Brain microvascular endothelial cell (primary cell): Measurements from ENCODE around the gene CFAP99.

Experiments
- DNase-seq: peaks from one replicate; pipeline ENCODE4 v3.0.0-alpha.2; 2020
- H3K27ac ChIP-seq: fragments of 250-450 bp; sonication (Bioruptor Pico); 2 replicates; pipeline ENCODE4 v1.5.1; 2020; ENCODE audit warnings: mild to moderate bottlenecking, moderate library complexity
- H3K27me3 ChIP-seq: fragments of 250-450 bp; sonication (Bioruptor Pico); replicated peaks from 2 replicates; pipeline ENCODE4 v1.5.1; 2020; ENCODE audit warnings: mild to moderate bottlenecking
- H3K36me3 ChIP-seq: fragments of 250-450 bp; sonication (Bioruptor Pico); replicated peaks from 2 replicates; pipeline ENCODE4 v1.5.1; 2020; ENCODE audit warnings: mild to moderate bottlenecking
- H3K4me3 ChIP-seq: 2 replicates; pipeline ENCODE4 v1.5.1; 2011; ENCODE audit warnings: low read depth, mild to moderate bottlenecking, control low read depth, low read length, moderate library complexity
- CTCF ChIP-seq: IDR thresholded peaks from 2 replicates; pipeline ENCODE4 v1.5.1; 2011; ENCODE audit warnings: low read depth, mild to moderate bottlenecking, moderate library complexity, low read length, control low read depth, inconsistent platforms; ENCODE audit errors: missing control alignments
- in situ Hi-C: cut with HindIII; loops from 2 replicates; pipeline ENCODE4 v1.10.0; 2017; ENCODE audit warnings: low sequenced_read_pairs, low pct_ligation_motif_present

Gene CFAP99

GRCh38 chr4:2419814-2420213, 1.1 kb downstream of the CFAP99 start:
- no peak for DNase-seq
- peaks cover 36% of the 10 kb centered on the region for H3K27me3 ChIP-seq

GRCh38 chr4:2421928-2422327, 3.2 kb downstream of the CFAP99 start:
- Histone ChIP-seq H3K4me3 (no peak overlapping the region), H3K27ac (no peak overlapping the region), H3K27me3 (peaks cover 28% of the 10 kb centered on the region), H3K36me3 (no peaks in the 10 kb centered on the region)
- DNase-seq = no peak
- no peak for TF ChIP-seq CTCF
- in situ Hi-C loops = no loop called here

More at GRCh38 chr4:2419814-2420213, 1.1 kb downstream of the CFAP99 start:
- TF ChIP-seq CTCF = no peak
- H3K4me3 ChIP-seq = no peak overlapping the region
- no peaks in the 10 kb centered on the region for H3K36me3 ChIP-seq
- H3K27ac ChIP-seq = no peak overlapping the region
- in situ Hi-C loops = no loop called here

- in situ Hi-C loops = no loop called here
- TF ChIP-seq CTCF = no peak
- DNase-seq = no peak
Observed at GRCh38 chr4:2423066-2423465, 4.3 kb downstream of the CFAP99 start.

GRCh38 chr4:2423695-2424094, 4.9 kb downstream of the CFAP99 start:
- no peak overlapping the region for H3K4me3 ChIP-seq
- in situ Hi-C loops = no loop called here
- no peak for TF ChIP-seq CTCF
- H3K36me3 ChIP-seq = no peaks in the 10 kb centered on the region
- H3K27me3 ChIP-seq = peaks cover 20% of the 10 kb centered on the region
- H3K27ac ChIP-seq = no peak overlapping the region
- DNase-seq = no peak

More at GRCh38 chr4:2423066-2423465, 4.3 kb downstream of the CFAP99 start:
- Histone ChIP-seq H3K27ac (no peak overlapping the region), H3K36me3 (no peaks in the 10 kb centered on the region), H3K4me3 (no peak overlapping the region), H3K27me3 (peaks cover 20% of the 10 kb centered on the region)

GRCh38 chr4:2424581-2424980, 5.8 kb downstream of the CFAP99 start:
- in situ Hi-C loops = no loop called here
- peak; percentile 24 for DNase-seq
- Histone ChIP-seq H3K36me3 (no peaks in the 10 kb centered on the region), H3K4me3 (no peak overlapping the region), H3K27ac (no peak overlapping the region), H3K27me3 (peaks cover 15% of the 10 kb centered on the region)
- no peak for TF ChIP-seq CTCF

- Histone ChIP-seq H3K27me3 (peaks cover 6% of the 10 kb centered on the region), H3K4me3 (no peak overlapping the region), H3K36me3 (no peaks in the 10 kb centered on the region), H3K27ac (no peak overlapping the region)
- in situ Hi-C loops = no loop called here
- no peak for TF ChIP-seq CTCF
- no peak for DNase-seq
Observed at GRCh38 chr4:2425386-2426068, 6.8 kb downstream of the CFAP99 start.
